ENCODE results near the gene DNASE2.

The DNASE2 gene

GRCh38 chr19:12868540-12869112 is 12.6 kb downstream of the DNASE2 start:
- no peaks in the 10 kb centered on the region for H3K9me3 ChIP-seq (ENCODE audit: control insufficient read depth, low read length)
- no peak overlapping the region for H3K9ac ChIP-seq
- no peak overlapping the region for H3K4me2 ChIP-seq (ENCODE audit: low read length)
- no peaks in the 10 kb centered on the region for H3K36me3 ChIP-seq (ENCODE audit: control insufficient read depth, insufficient read depth, low read length)
- TF ChIP-seq CTCF (IDR thresholded peaks at IDR 0.05): no peak
- H3K4me1 ChIP-seq: no peaks in the 10 kb centered on the region
- H3K27me3 ChIP-seq (ENCODE audit: control insufficient read depth, insufficient read depth, low read length): no peaks in the 10 kb centered on the region
- H2AFZ ChIP-seq: no peak overlapping the region
- H3K27ac ChIP-seq: no peak overlapping the region
- H3K4me3 ChIP-seq (ENCODE audit: low read depth, low read length): no peak overlapping the region
- H3K79me2 ChIP-seq: no peaks in the 10 kb centered on the region

DNA sequence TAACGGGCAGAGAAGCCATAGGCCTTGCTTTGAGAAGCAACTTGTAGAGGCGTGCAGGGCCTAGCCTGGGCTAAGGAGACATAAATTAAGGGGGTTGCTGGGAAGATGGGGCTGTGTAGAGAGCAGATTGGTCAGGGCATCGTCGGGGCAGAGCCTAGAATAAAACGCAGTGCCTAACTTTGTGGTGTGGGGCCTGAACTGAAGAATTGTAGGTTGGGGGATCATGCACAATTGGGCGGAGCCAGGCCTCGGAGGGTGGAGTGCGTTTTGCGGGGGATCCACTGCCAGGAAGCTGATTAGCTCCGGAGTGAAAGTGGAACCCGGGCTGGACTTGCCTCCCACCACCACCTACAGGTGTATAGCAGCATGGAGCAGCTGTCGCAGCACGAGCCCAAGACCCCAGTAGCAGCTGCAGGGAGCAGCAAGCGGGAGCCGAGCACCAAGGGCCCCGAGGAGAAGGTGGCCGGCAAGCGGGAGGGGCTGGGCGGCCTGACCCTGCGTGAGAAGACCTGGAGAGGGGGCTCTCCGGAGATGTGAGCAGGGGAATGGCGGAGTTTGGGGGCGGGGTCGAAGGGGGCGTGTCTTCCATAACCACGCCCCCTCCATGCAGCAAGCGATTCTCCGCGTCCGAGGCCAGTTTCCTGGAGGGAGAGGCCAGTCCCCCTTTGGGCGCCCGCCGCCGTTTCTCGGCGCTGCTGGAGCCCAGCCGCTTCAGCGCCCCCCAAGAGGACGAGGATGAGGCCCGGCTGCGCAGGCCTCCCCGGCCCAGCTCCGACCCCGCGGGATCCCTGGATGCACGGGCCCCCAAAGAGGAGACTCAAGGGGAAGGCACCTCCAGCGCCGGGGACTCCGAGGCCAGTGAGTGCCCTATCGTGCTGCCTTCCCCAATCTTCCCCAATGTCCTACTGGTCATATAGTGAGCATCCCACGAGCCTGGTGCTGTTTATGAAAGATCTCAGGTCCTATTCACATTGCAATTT is 13.8 kb downstream of the DNASE2 start:
- H3K27ac ChIP-seq: no peak overlapping the region
- no peak overlapping the region for H3K4me2 ChIP-seq (ENCODE audit: low read length)
- H3K9me3 ChIP-seq (ENCODE audit: control insufficient read depth, low read length): no peaks in the 10 kb centered on the region
- H3K4me1 ChIP-seq: no peaks in the 10 kb centered on the region
- H3K79me2 ChIP-seq: no peaks in the 10 kb centered on the region
- no peaks in the 10 kb centered on the region for H3K36me3 ChIP-seq (ENCODE audit: control insufficient read depth, insufficient read depth, low read length)
- no peak overlapping the region for H2AFZ ChIP-seq
- H3K9ac ChIP-seq: no peak overlapping the region
- no peaks in the 10 kb centered on the region for H3K27me3 ChIP-seq (ENCODE audit: control insufficient read depth, insufficient read depth, low read length)
- no peak overlapping the region for H3K4me3 ChIP-seq (ENCODE audit: low read depth, low read length)
- TF ChIP-seq CTCF (IDR thresholded peaks at IDR 0.05): no peak

- no peaks in the 10 kb centered on the region for H3K27me3 ChIP-seq (ENCODE audit: control insufficient read depth, insufficient read depth, low read length)
- no peak overlapping the region for H3K9ac ChIP-seq
- no peak overlapping the region for H2AFZ ChIP-seq
- no peak overlapping the region for H3K4me2 ChIP-seq (ENCODE audit: low read length)
- H3K9me3 ChIP-seq (ENCODE audit: control insufficient read depth, low read length): no peaks in the 10 kb centered on the region
- no peak for TF ChIP-seq CTCF (IDR thresholded peaks at IDR 0.05)
- no peak overlapping the region for H3K4me3 ChIP-seq (ENCODE audit: low read depth, low read length)
- H3K79me2 ChIP-seq: no peaks in the 10 kb centered on the region
- H3K4me1 ChIP-seq: no peaks in the 10 kb centered on the region
- H3K27ac ChIP-seq: no peak overlapping the region
- H3K36me3 ChIP-seq (ENCODE audit: control insufficient read depth, insufficient read depth, low read length): no peaks in the 10 kb centered on the region
Observed at GRCh38 chr19:12866416-12867119, 14.7 kb downstream of the DNASE2 start.

- Histone ChIP-seq H3K9me3 (ENCODE audit: control insufficient read depth, low read length) (no peaks in the 10 kb centered on the region), H3K4me3 (ENCODE audit: low read depth, low read length) (no peak overlapping the region), H3K79me2 (no peaks in the 10 kb centered on the region), H3K36me3 (ENCODE audit: control insufficient read depth, insufficient read depth, low read length) (no peaks in the 10 kb centered on the region), H3K27me3 (ENCODE audit: control insufficient read depth, insufficient read depth, low read length) (no peaks in the 10 kb centered on the region), H2AFZ (no peak overlapping the region), H3K9ac (no peak overlapping the region), H3K4me1 (no peaks in the 10 kb centered on the region), H3K27ac (no peak overlapping the region), H3K4me2 (ENCODE audit: low read length) (no peak overlapping the region)
- no peak for TF ChIP-seq CTCF (IDR thresholded peaks at IDR 0.05)
Observed at GRCh38 chr19:12865746-12866415, 15.4 kb downstream of the DNASE2 start.
